Naive thymus-derived CD4-positive, alpha-beta T cell (primary cell): ENCODE data around the gene PIGV. TPM values are rescaled to one million over a fixed set of nuclear protein-coding genes. Genes with fewer than 3 reads are reported as not detected.
"Not testable (repeated sequence)": the region's sequence is repeated elsewhere in the genome, so short reads cannot be mapped to it uniquely, and the experiment has no call there.

ENCODE experiments used
- ATAC-seq: fragments of 150-1000 bp; cut with Tn5 transposase; 2 replicates; pipeline ENCODE4 v1.10.0; 2021; ENCODE audit warnings: mild to moderate bottlenecking, moderate library complexity
- CTCF ChIA-PET: fragments of 350-600 bp; sonication (Branson Sonifier 250); formaldehyde crosslinking; loops from one replicate; lab custom pipeline; 2021; ENCODE audit warnings: antibody characterized with exemption; lab: Charles Lee
- POLR2A ChIA-PET: fragments of 350-600 bp; sonication (Branson Sonifier 250); formaldehyde crosslinking; loops from one replicate; lab custom pipeline; 2021; ENCODE audit warnings: antibody characterized with exemption, inconsistent platforms; lab: Charles Lee
- DNase-seq, 9 donors: peaks; one replicate each; pipeline versions ENCODE4 v3.0.0 to v3.0.0-alpha.2; 2020 to 2022; ENCODE audit warnings: mixed read lengths in 1 of 9
- H3K27ac ChIP-seq: one replicate; pipeline ENCODE4 v1.7.0; 2013; ENCODE audit warnings: mild to moderate bottlenecking, low read depth, low read length, moderate library complexity
- H3K27me3 ChIP-seq, 2 donors: one replicate each; pipeline ENCODE4 v1.7.0; 2013; ENCODE audit warnings: low read length in 2 of 2, mild to moderate bottlenecking in 2 of 2, moderate library complexity in 2 of 2; ENCODE audit not compliant: control insufficient read depth in 2 of 2, insufficient read depth in 2 of 2
- H3K36me3 ChIP-seq, 3 experiments: 1 replicate in 2 of 3; 2 replicates in 1 of 3; pipeline ENCODE4 v1.7.0; 2013; ENCODE audit warnings: low read length in 3 of 3, mild to moderate bottlenecking in 3 of 3, moderate library complexity in 1 of 3; ENCODE audit not compliant: insufficient read depth in 3 of 3, control insufficient read depth in 2 of 3
- H3K4me1 ChIP-seq, 2 donors: one replicate each; pipeline ENCODE4 v1.7.0; 2013; ENCODE audit warnings: low read length in 2 of 2, mild to moderate bottlenecking in 2 of 2, moderate library complexity in 1 of 2; ENCODE audit not compliant: control insufficient read depth in 2 of 2, insufficient read depth in 2 of 2
- H3K4me3 ChIP-seq: 2 replicates; pipeline ENCODE4 v1.7.0; 2013; ENCODE audit warnings: mild to moderate bottlenecking, low read length
- H3K9me3 ChIP-seq, 3 experiments: 1 replicate in 2 of 3; 2 replicates in 1 of 3; pipeline ENCODE4 v1.7.0; 2013; ENCODE audit warnings: low read length in 3 of 3; ENCODE audit not compliant: control insufficient read depth in 2 of 3
- H3K27ac Mint-ChIP-seq, 9 donors: one replicate each; pipeline ENCODE4 v1.8.0; 2020 to 2022; ENCODE audit warnings: mixed read lengths in 9 of 9, mild to moderate bottlenecking in 8 of 9, moderate library complexity in 5 of 9, inconsistent platforms in 2 of 9
- H3K27me3 Mint-ChIP-seq, 5 donors: one replicate each; pipeline ENCODE4 v1.8.0; 2021 to 2022; ENCODE audit warnings: mixed read lengths in 5 of 5, mild to moderate bottlenecking in 1 of 5
- H3K36me3 Mint-ChIP-seq, 5 donors: one replicate each; pipeline ENCODE4 v1.8.0; 2020 to 2022; ENCODE audit warnings: mixed read lengths in 5 of 5, mild to moderate bottlenecking in 3 of 5, inconsistent platforms in 1 of 5
- H3K4me1 Mint-ChIP-seq, 7 donors: one replicate each; pipeline ENCODE4 v1.8.0; 2020 to 2022; ENCODE audit warnings: mixed read lengths in 7 of 7, mild to moderate bottlenecking in 3 of 7, inconsistent platforms in 1 of 7
- H3K4me3 Mint-ChIP-seq, 10 donors: one replicate each; pipeline ENCODE4 v1.8.0; 2020 to 2022; ENCODE audit warnings: mild to moderate bottlenecking in 10 of 10, mixed read lengths in 10 of 10, moderate library complexity in 6 of 10, inconsistent platforms in 2 of 10
- H3K9me3 Mint-ChIP-seq, 11 donors: one replicate each; pipeline ENCODE4 v1.8.0; 2020 to 2022; ENCODE audit warnings: mixed read lengths in 11 of 11, mild to moderate bottlenecking in 4 of 11, inconsistent platforms in 1 of 11, moderate library complexity in 1 of 11
- intact Hi-C, 2 donors: fragments of 100-400 bp; cut with micrococcal nuclease; formaldehyde crosslinking; loops; one replicate each; pipeline ENCODE4 v1.15.1; 2023
- polyA plus RNA-seq, 2 donors: library from polyadenylated mRNA; unstranded; fragments of 300-500 nt; fragmentation: Illumina TruSeq; gene quantifications; one replicate each; pipeline ENCODE4 v1.2.3, GENCODE V29; 2021
- total RNA-seq, 6 experiments: library from RNA in 5 of 6; stranded (reverse) in 5 of 6; gene quantifications; 1 replicate in 5 of 6; 2 replicates in 1 of 6; pipeline ENCODE4 v1.2.3 and lab custom pipeline; 2021 to 2026

Gene PIGV
- total and polyA plus RNA-seq, 7 experiments from 2014 or later: 7.0 to 17.9 (median 14.8) TPM

- peaks cover 0 to 56% (median 10%) of the 10 kb centered on the region in 5 donors for H3K36me3 Mint-ChIP-seq
- DNase-seq (no peak), ATAC-seq (no peak)
- CTCF ChIA-PET: interaction anchor here (0.8 to 2.8 kb wide), 6 partner anchors 9 to 230 kb away, joined by 3 to 27 read pairs (median 6); partner anchors contain the start of gene PIGV
- no peaks in the 10 kb centered on the region for H3K27me3 Mint-ChIP-seq
- H3K4me3 Mint-ChIP-seq: peak overlapping the region in 9 of 10 donors; percentile 39 to 87 (median 82)
- Histone ChIP-seq H3K4me1 (peaks cover 53 to 60% of the 10 kb centered on the region in 2 donors), H3K27ac (peak overlapping the region; percentile 99), H3K4me3 (no peak overlapping the region), H3K36me3 (peaks cover 13 to 39% (median 17%) of the 10 kb centered on the region in 3 experiments), H3K27me3 (no peaks in the 10 kb centered on the region), H3K9me3 (no peaks in the 10 kb centered on the region)
- peaks cover 52 to 80% (median 75%) of the 10 kb centered on the region in 7 donors for H3K4me1 Mint-ChIP-seq
- POLR2A ChIA-PET: interaction anchor here (0.6 to 3.1 kb wide), 10 partner anchors 9 to 360 kb away, joined by 3 to 34 read pairs (median 6); partner anchors contain the start of genes GPATCH3, GPN2, HMGN2 and PIGV
- peak overlapping the region; percentile 95 to 100 (median 99) for H3K27ac Mint-ChIP-seq
- no peaks in the 10 kb centered on the region for H3K9me3 Mint-ChIP-seq
- intact Hi-C loops: loop anchor here (2.0 kb wide), 3 partner anchors 22 to 360 kb away; partner anchors contain the start of gene HMGN2 (in 1 of the 2)
These were observed 44.7 kb downstream of the PIGV start for GRCh38 chr1:26832249-26832960.

DNA sequence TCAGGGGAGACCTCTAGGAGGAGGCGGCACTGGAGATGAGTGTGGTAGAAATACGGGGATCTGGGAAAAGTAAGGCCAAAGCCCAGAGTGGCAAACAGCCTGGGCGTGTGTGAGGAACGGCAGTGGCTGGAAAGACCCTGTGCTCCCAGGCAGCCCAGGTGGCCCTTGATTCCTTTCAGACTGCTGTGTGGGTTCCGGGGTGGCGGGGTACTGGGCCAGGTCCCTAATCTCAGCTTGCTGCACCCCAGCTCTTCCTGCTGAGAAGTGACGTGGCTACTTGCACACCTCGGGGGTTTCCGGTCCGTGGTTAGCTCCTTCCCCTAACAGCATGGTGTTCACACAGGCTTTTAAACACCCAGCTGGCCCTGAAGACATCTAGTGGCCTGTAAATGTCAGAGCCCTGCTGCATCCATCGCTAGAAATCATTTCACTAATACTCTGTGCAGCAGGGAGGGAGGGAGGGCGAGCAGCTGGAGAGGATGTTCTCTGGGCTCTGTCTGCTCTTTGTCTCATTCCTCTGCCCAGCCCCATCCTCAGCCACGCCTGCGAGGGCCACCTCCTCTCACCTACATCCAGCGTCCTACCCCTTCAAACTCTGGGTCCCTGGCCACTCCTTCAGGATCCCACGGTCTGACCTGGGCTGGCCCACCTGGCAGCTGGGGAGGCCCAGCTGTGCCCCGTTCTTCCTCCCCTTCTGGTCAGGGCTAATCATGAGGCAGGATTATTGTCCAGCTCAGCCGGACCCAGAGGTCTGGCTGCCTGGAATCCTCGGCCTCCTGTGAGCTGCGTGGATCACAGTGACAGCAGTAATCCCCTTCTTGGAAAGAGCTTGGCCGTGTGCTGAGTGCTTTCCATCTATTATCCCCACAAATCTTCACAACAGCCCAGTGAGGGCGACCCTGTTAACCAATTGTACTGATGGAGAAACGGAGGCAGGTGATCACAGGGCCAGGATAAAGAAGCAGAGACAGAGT, 46.0 kb downstream of the PIGV start:
- H3K36me3 Mint-ChIP-seq: peaks cover 4 to 51% (median 11%) of the 10 kb centered on the region in 5 donors
- no peaks in the 10 kb centered on the region for H3K27me3 Mint-ChIP-seq

GRCh38 chr1:26837665-26838064, 49.9 kb downstream of the PIGV start:
- H3K4me3 Mint-ChIP-seq, ATAC-seq, H3K9me3 ChIP-seq, intact Hi-C loops, H3K27me3 Mint-ChIP-seq, H3K27ac ChIP-seq, H3K27me3 ChIP-seq, H3K4me3 ChIP-seq, H3K9me3 Mint-ChIP-seq, DNase-seq: not testable (repeated sequence)
- Mint-ChIP-seq H3K27ac (peak overlapping the region in 4 of 9 donors; percentile 39 to 78 (median 62)), H3K36me3 (peaks cover 4 to 40% (median 11%) of the 10 kb centered on the region in 5 donors), H3K4me1 (peaks cover 18 to 41% (median 27%) of the 10 kb centered on the region in 7 donors)
- Histone ChIP-seq H3K36me3 (peaks cover 19 to 72% (median 21%) of the 10 kb centered on the region in 3 experiments), H3K4me1 (peaks cover 21 to 37% of the 10 kb centered on the region in 2 donors)
- ChIA-PET CTCF (interaction anchor here (1.0 kb wide), 1 partner anchor 28 kb away, joined by 5 read pairs; no protein-coding TSS in a partner anchor), POLR2A (interaction anchor here (1.0 kb wide), 1 partner anchor 27 kb away, joined by 5 read pairs; no protein-coding TSS in a partner anchor)

More for the DNA sequence above, 46.0 kb downstream of the PIGV start:
- Mint-ChIP-seq H3K27ac (peak overlapping the region; percentile 95 to 100 (median 99)), H3K9me3 (no peaks in the 10 kb centered on the region), H3K4me3 (peak overlapping the region; percentile 69 to 87 (median 84)), H3K4me1 (peaks cover 50 to 75% (median 64%) of the 10 kb centered on the region in 7 donors)
- peaks cover 49% of the 10 kb centered on the region in 2 donors for H3K4me1 ChIP-seq
- no peaks in the 10 kb centered on the region for H3K27me3 ChIP-seq
- no peaks in the 10 kb centered on the region for H3K9me3 ChIP-seq
- H3K27ac ChIP-seq: peak overlapping the region; percentile 99
- ChIA-PET CTCF (interaction anchor here (0.6 to 2.8 kb wide), 19 partner anchors 9 to 1233 kb away, joined by 3 to 27 read pairs (median 4); partner anchors contain the start of gene PIGV), POLR2A (interaction anchor here (0.5 to 3.1 kb wide), 21 partner anchors 9 to 1059 kb away, joined by 3 to 34 read pairs (median 4); partner anchors contain the start of genes GPATCH3, GPN2, HMGN2 and KDF1)
- DNase-seq (peak; percentile 59 to 95 (median 88)), ATAC-seq (peak; percentile 97)
- H3K4me3 ChIP-seq: peak overlapping the region; percentile 59
- H3K36me3 ChIP-seq: peaks cover 13 to 50% (median 17%) of the 10 kb centered on the region in 3 experiments
- intact Hi-C loops: loop anchor here (1.0 to 2.0 kb wide), 8 partner anchors 13 to 361 kb away; partner anchors contain the start of gene HMGN2 (in 1 of the 2)

- Mint-ChIP-seq H3K4me1 (peaks cover 7 to 30% (median 16%) of the 10 kb centered on the region in 7 donors), H3K36me3 (peaks cover 4 to 33% (median 11%) of the 10 kb centered on the region in 5 donors), H3K27me3 (no peaks in the 10 kb centered on the region), H3K27ac (peak overlapping the region in 7 of 9 donors; percentile 8 to 77 (median 56)), H3K4me3 (peak overlapping the region in 1 of 10 donors; percentile 7), H3K9me3 (no peaks in the 10 kb centered on the region)
- H3K9me3 ChIP-seq: no peaks in the 10 kb centered on the region
- POLR2A ChIA-PET: interaction anchor here (0.7 kb wide), 1 partner anchor 20 kb away, joined by 3 read pairs; no protein-coding TSS in a partner anchor
- ATAC-seq (peak; percentile 93), DNase-seq (no peak)
- H3K4me3 ChIP-seq: no peak overlapping the region
- H3K27me3 ChIP-seq: no peaks in the 10 kb centered on the region
- CTCF ChIA-PET: interaction anchor here (0.6 to 1.0 kb wide), 2 partner anchors 17 to 237 kb away, joined by 3 to 6 read pairs; no protein-coding TSS in a partner anchor
- peaks cover 13 to 29% of the 10 kb centered on the region in 2 donors for H3K4me1 ChIP-seq
- intact Hi-C loops: no loop called here
- peaks cover 13 to 76% (median 21%) of the 10 kb centered on the region in 3 experiments for H3K36me3 ChIP-seq
- H3K27ac ChIP-seq: peak overlapping the region; percentile 45
These were observed 51.0 kb downstream of the PIGV start for GRCh38 chr1:26838474-26839338.

DNA sequence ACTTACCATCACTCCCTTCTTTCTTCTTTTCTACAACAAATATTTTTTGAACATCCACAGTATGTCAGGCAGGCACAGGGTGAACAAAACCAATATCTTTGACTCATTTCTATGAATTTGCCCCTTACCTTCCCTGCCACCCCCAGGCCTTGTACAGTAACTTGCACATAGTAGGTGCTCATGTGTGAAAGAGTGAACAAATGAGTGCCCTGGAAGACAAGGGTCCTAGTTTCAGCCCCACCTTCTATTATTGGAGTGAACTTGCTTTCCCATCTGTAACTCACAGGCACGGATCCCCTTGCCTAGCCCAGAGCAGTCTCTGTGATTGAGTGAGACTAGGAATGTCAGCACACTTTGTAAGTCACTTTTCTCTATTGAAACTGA, 51.6 kb downstream of the PIGV start:
- POLR2A ChIA-PET: interaction anchor here (0.7 kb wide), 1 partner anchor 20 kb away, joined by 3 read pairs; no protein-coding TSS in a partner anchor
- intact Hi-C loops: no loop called here

More for the DNA sequence above, 51.6 kb downstream of the PIGV start:
- no peak overlapping the region for H3K4me3 ChIP-seq
- H3K27ac ChIP-seq: peak overlapping the region; percentile 45
- peaks cover 11 to 72% (median 15%) of the 10 kb centered on the region in 3 experiments for H3K36me3 ChIP-seq
- H3K4me1 Mint-ChIP-seq: peaks cover 1 to 25% (median 10%) of the 10 kb centered on the region in 7 donors
- H3K27me3 ChIP-seq: no peaks in the 10 kb centered on the region
- no peaks in the 10 kb centered on the region for H3K9me3 Mint-ChIP-seq
- H3K27ac Mint-ChIP-seq: peak overlapping the region in 5 of 9 donors; percentile 10 to 77 (median 28)
- peaks cover 7 to 23% of the 10 kb centered on the region in 2 donors for H3K4me1 ChIP-seq
- peak overlapping the region in 1 of 10 donors; percentile 7 for H3K4me3 Mint-ChIP-seq
- H3K36me3 Mint-ChIP-seq: peaks cover 4 to 27% (median 11%) of the 10 kb centered on the region in 5 donors
- DNase-seq: no peak
- no peak for ATAC-seq
- no peaks in the 10 kb centered on the region for H3K9me3 ChIP-seq
- no peaks in the 10 kb centered on the region for H3K27me3 Mint-ChIP-seq
- CTCF ChIA-PET: interaction anchor here (1.0 kb wide), 1 partner anchor 238 kb away, joined by 6 read pairs; no protein-coding TSS in a partner anchor
